HepG2 (cell line): ENCODE measurements around the gene GPR148. TPM values are rescaled to one million over a fixed set of nuclear protein-coding genes. Genes with fewer than 3 reads are reported as not detected.

Source experiments
- CCDC6 ChIP-seq: sonication (generic); formaldehyde crosslinking; IDR thresholded peaks from 2 replicates; pipeline ENCODE4 v1.8.1; 2022; ENCODE audit warnings: mild to moderate bottlenecking, missing genetic modification reagents, moderate library complexity
- EHMT2 ChIP-seq: fragments of 200-600 bp; sonication (generic); IDR thresholded peaks from 2 replicates; pipeline ENCODE4 v1.7.0; 2017; ENCODE audit warnings: antibody characterized with exemption, low read depth, low read length, borderline replicate concordance
- ETV6 ChIP-seq: sonication (generic); formaldehyde crosslinking; conservative IDR thresholded peaks from 2 replicates; pipeline ENCODE4 v1.4.0; 2020; ENCODE audit warnings: missing genetic modification reagents
- HMG20A ChIP-seq: IDR thresholded peaks from 2 replicates; pipeline ENCODE4 v1.6.1; 2016; ENCODE audit warnings: borderline replicate concordance
- KMT2A ChIP-seq: sonication (generic); formaldehyde crosslinking; IDR thresholded peaks from 2 replicates; pipeline ENCODE4 v1.4.0; 2020; ENCODE audit warnings: missing genetic modification reagents
- PAWR ChIP-seq: sonication (generic); formaldehyde crosslinking; IDR thresholded peaks from 2 replicates; pipeline ENCODE4 v1.4.0; 2020; ENCODE audit warnings: missing genetic modification reagents, mild to moderate bottlenecking, borderline replicate concordance
- PTBP1 ChIP-seq: fragments of 200-400 bp; formaldehyde crosslinking; IDR thresholded peaks from 2 replicates; pipeline ENCODE4 v1.6.1; 2018; ENCODE audit warnings: low read length, low read depth; ENCODE audit not compliant: poor library complexity, severe bottlenecking
- RFX3 ChIP-seq: IDR thresholded peaks from 2 replicates; pipeline ENCODE4 v1.6.1; 2016; ENCODE audit warnings: missing biosample characterization, missing genetic modification reagents
- SIN3A ChIP-seq: IDR thresholded peaks from 2 replicates; pipeline ENCODE4 v1.6.1; 2011; ENCODE audit warnings: low read depth, mild to moderate bottlenecking, control low read depth, low read length, borderline replicate concordance
- ZNF282 ChIP-seq: fragments of 450-650 bp; IDR thresholded peaks from 2 replicates; pipeline ENCODE4 v1.6.1; 2018; ENCODE audit not compliant: partially characterized antibody
- ZNF619 ChIP-seq: sonication (generic); formaldehyde crosslinking; IDR thresholded peaks from 2 replicates; pipeline ENCODE4 v1.4.0; 2020; ENCODE audit warnings: mild to moderate bottlenecking, missing genetic modification reagents
- ZNF775 ChIP-seq: sonication (generic); formaldehyde crosslinking; IDR thresholded peaks from 2 replicates; pipeline ENCODE4 v1.4.0; 2020; ENCODE audit warnings: missing genetic modification reagents, mild to moderate bottlenecking, moderate library complexity, borderline replicate concordance
- polyA plus RNA-seq, 8 experiments: library from polyadenylated mRNA; depleted of rRNA in 3 of 8; stranded (reverse) in 7 of 8; unstranded in 1 of 8; fragments of >200 nt; fragmentation: Illumina TruSeq in 4 of 8; extraction: Trizol in 4 of 8; gene quantifications; 2 replicates each; pipeline versions ENCODE4 v1.2.1 to v1.2.3, GENCODE V29; 2011 to 2016; ENCODE audit warnings: low read depth in 4 of 8, missing spikeins in 1 of 8, mixed read lengths in 1 of 8; ENCODE audit not compliant: insufficient read depth in 1 of 8
- total RNA-seq, 5 experiments: library from RNA; depleted of rRNA; stranded (reverse); fragments of >200 nt; fragmentation: Illumina TruSeq; extraction: Trizol; gene quantifications; 2 replicates each; pipeline ENCODE4 v1.2.3, GENCODE V29; 2016; ENCODE audit warnings: low read depth in 1 of 5
- TF ChIP-seq, protein P1 (sequence below): sonication (generic); formaldehyde crosslinking; IDR thresholded peaks from 2 replicates; pipeline ENCODE4 v1.4.0; 2020; ENCODE audit warnings: mild to moderate bottlenecking, missing genetic modification reagents, borderline replicate concordance
- TF ChIP-seq, protein P2 (sequence below): sonication (generic); formaldehyde crosslinking; IDR thresholded peaks from 2 replicates; pipeline ENCODE4 v1.4.0; 2020; ENCODE audit warnings: mild to moderate bottlenecking, missing genetic modification reagents
- TF ChIP-seq, protein P3 (sequence below): sonication (generic); formaldehyde crosslinking; IDR thresholded peaks from one replicate; pipeline ENCODE4 v1.5.1; 2020; ENCODE audit warnings: mild to moderate bottlenecking, missing genetic modification reagents; ENCODE audit errors: not compliant biosample characterization

GPR148 gene
- total and polyA plus RNA-seq, 2 of the 13 experiments (the other 11 are each of a cell fraction or from before 2014, with no cell fraction given): not detected

DNA sequence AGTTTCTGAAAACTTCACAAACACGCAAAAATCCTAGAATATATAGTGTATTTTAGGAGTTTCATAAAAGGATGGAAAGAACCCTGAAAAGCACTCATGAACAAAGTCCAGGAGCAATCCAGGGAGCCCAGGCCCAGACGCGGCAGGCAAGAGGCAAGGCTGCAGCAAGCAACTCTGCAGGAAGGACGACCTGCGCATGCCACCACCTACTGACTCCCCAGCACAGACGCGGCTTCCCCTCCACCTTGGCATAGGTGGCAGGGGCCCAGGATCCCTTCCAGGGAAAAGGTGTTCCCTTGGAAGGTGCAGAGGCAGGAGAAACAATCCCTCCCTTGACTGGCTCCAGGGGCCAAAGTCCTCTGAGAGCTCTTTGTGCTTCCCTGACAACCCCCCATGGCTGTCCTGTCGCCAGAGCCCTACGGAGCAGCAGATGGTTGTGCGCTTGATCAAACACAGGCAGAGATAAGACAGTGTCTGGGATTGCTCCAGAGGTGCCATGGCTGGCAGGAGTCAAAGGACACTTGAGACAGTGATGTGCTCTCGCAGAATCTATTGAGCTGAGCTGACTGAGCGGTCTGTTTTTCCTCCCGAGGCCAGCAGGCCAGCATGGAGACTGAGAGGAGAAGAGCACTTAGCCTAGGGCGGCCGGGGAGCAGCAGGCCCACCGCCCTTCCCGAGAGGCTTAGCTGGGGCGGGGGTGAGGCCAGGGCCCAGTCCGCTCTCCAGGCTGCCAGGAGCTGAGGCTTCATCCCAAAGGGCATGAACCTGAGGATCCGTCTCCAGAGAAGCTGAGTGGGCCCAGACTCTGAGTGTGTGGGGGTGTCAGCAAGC, 15.6 kb downstream of the GPR148 start (continued):
- TF ChIP-seq, protein P1, sequence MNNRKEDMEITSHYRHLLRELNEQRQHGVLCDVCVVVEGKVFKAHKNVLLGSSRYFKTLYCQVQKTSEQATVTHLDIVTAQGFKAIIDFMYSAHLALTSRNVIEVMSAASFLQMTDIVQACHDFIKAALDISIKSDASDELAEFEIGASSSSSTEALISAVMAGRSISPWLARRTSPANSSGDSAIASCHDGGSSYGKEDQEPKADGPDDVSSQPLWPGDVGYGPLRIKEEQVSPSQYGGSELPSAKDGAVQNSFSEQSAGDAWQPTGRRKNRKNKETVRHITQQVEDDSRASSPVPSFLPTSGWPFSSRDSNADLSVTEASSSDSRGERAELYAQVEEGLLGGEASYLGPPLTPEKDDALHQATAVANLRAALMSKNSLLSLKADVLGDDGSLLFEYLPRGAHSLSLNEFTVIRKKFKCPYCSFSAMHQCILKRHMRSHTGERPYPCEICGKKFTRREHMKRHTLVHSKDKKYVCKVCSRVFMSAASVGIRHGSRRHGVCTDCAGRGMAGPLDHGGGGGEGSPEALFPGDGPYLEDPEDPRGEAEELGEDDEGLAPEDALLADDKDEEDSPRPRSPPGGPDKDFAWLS (CRISPR knock-in tag): peak; percentile 90; the same call in 1 of the 2 replicates
- TF ChIP-seq CCDC6 (CRISPR knock-in tag): no peak
- TF ChIP-seq ZNF282: no peak
- TF ChIP-seq ETV6 (CRISPR knock-in tag): no peak
- no peak for TF ChIP-seq ZNF619 (CRISPR knock-in tag)
- TF ChIP-seq KMT2A (CRISPR knock-in tag): no peak
- TF ChIP-seq HMG20A (CRISPR knock-in tag): peak; percentile 61; the same call in 1 of the 2 replicates
- TF ChIP-seq PTBP1: no peak
- peak; percentile 54; the same call in 1 of the 2 replicates for TF ChIP-seq EHMT2
- 0 out of 2 replicates have a peak, but pooled peaks have one; percentile 61 for TF ChIP-seq PAWR (CRISPR knock-in tag)
- TF ChIP-seq, protein P2, sequence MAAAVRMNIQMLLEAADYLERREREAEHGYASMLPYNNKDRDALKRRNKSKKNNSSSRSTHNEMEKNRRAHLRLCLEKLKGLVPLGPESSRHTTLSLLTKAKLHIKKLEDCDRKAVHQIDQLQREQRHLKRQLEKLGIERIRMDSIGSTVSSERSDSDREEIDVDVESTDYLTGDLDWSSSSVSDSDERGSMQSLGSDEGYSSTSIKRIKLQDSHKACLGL: no peak
- TF ChIP-seq ZNF775 (CRISPR knock-in tag): no peak
- no peak for TF ChIP-seq SIN3A
- no peak for TF ChIP-seq RFX3 (CRISPR knock-in tag)
- TF ChIP-seq, protein P3, sequence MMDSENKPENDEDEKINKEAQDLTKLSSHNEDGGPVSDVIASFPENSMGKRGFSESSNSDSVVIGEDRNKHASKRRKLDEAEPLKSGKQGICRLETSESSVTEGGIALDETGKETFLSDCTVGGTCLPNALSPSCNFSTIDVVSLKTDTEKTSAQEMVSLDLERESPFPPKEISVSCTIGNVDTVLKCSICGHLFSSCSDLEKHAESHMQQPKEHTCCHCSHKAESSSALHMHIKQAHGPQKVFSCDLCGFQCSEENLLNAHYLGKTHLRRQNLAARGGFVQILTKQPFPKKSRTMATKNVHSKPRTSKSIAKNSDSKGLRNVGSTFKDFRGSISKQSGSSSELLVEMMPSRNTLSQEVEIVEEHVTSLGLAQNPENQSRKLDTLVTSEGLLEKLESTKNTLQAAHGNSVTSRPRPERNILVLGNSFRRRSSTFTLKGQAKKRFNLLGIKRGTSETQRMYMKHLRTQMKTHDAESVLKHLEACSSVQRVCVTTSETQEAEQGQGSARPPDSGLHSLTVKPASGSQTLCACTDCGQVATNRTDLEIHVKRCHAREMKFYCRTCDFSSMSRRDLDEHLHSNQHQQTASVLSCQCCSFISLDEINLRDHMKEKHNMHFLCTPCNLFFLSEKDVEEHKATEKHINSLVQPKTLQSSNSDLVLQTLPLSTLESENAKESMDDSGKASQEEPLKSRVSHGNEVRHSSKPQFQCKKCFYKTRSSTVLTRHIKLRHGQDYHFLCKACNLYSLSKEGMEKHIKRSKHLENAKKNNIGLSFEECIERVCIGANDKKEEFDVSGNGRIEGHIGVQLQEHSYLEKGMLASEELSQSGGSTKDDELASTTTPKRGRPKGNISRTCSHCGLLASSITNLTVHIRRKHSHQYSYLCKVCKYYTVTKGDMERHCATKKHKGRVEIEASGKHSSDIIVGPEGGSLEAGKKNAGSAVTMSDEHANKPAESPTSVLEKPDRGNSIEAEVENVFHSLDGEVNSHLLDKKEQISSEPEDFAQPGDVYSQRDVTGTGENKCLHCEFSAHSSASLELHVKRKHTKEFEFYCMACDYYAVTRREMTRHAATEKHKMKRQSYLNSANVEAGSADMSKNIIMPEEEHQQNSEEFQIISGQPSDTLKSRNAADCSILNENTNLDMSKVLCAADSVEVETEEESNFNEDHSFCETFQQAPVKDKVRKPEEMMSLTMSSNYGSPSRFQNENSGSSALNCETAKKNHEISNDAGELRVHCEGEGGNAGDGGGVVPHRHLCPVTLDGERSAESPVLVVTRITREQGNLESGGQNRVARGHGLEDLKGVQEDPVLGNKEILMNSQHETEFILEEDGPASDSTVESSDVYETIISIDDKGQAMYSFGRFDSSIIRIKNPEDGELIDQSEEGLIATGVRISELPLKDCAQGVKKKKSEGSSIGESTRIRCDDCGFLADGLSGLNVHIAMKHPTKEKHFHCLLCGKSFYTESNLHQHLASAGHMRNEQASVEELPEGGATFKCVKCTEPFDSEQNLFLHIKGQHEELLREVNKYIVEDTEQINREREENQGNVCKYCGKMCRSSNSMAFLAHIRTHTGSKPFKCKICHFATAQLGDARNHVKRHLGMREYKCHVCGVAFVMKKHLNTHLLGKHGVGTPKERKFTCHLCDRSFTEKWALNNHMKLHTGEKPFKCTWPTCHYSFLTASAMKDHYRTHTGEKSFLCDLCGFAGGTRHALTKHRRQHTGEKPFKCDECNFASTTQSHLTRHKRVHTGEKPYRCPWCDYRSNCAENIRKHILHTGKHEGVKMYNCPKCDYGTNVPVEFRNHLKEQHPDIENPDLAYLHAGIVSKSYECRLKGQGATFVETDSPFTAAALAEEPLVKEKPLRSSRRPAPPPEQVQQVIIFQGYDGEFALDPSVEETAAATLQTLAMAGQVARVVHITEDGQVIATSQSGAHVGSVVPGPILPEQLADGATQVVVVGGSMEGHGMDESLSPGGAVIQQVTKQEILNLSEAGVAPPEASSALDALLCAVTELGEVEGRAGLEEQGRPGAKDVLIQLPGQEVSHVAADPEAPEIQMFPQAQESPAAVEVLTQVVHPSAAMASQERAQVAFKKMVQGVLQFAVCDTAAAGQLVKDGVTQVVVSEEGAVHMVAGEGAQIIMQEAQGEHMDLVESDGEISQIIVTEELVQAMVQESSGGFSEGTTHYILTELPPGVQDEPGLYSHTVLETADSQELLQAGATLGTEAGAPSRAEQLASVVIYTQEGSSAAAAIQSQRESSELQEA: no peak
